HG02943 (cell line): ENCODE results near the gene NME7.

Source experiments
- ATAC-seq: cut with Tn5 transposase; IDR thresholded peaks from one replicate; pipeline ENCODE4 v1.9.1; 2021; ENCODE audit warnings: mild to moderate bottlenecking, low read depth, moderate library complexity; ENCODE audit not compliant: unreplicated experiment

Gene NME7

GRCh38 chr1:169092399-169092798 lies 275.2 kb downstream of the NME7 start:
- no peak for ATAC-seq

GRCh38 chr1:169091480-169091941 lies 276.1 kb downstream of the NME7 start:
- ATAC-seq, result peak; percentile 80

- peak; percentile 51 for ATAC-seq
Measured at GRCh38 chr1:169090900-169091311, 276.7 kb downstream of the NME7 start.

GRCh38 chr1:169090308-169090899 lies 277.2 kb downstream of the NME7 start:
- no peak for ATAC-seq

- ATAC-seq, result no peak
Measured at GRCh38 chr1:169089776-169090175, 277.8 kb downstream of the NME7 start.

GRCh38 chr1:169087876-169088275 lies 279.7 kb downstream of the NME7 start:
- ATAC-seq, result no peak

GRCh38 chr1:169086603-169087455 lies 280.8 kb downstream of the NME7 start:
- ATAC-seq, result no peak

- no peak for ATAC-seq
Measured at GRCh38 chr1:169085911-169086310, 281.7 kb downstream of the NME7 start.
